HepG2 (cell line): ENCODE results near the gene TACC2. TPM values are rescaled to one million over a fixed set of nuclear protein-coding genes. Genes with fewer than 3 reads are reported as not detected.

ENCODE experiments used
- EP300 ChIP-seq, 3 experiments: sonication (generic) in 1 of 3; formaldehyde crosslinking in 1 of 3; IDR thresholded peaks; 2 replicates each; pipeline versions ENCODE4 v1.5.1 to v1.6.1; 2011 to 2020; ENCODE audit warnings: low read depth in 2 of 3, low read length in 2 of 3, borderline replicate concordance in 1 of 3, improper control_type of control experiment in 1 of 3, mild to moderate bottlenecking in 1 of 3, missing genetic modification reagents in 1 of 3, moderate library complexity in 1 of 3
- MATR3 ChIP-seq: sonication (generic); formaldehyde crosslinking; IDR thresholded peaks from 2 replicates; pipeline ENCODE4 v1.4.0; 2020; ENCODE audit warnings: missing genetic modification reagents
- NFE2L2 ChIP-seq: fragments of 150-350 bp; IDR thresholded peaks from 2 replicates; pipeline ENCODE4 v1.6.1; 2014; ENCODE audit warnings: low read length
- POLR2A ChIP-seq, 2 experiments: IDR thresholded peaks; 2 replicates each; pipeline ENCODE4 v1.6.1; 2011; ENCODE audit warnings: low read depth in 2 of 2, low read length in 2 of 2, mild to moderate bottlenecking in 1 of 2, moderate library complexity in 1 of 2; ENCODE audit not compliant: insufficient read depth in 1 of 2
- RFXAP ChIP-seq: sonication (generic); formaldehyde crosslinking; IDR thresholded peaks from 2 replicates; pipeline ENCODE4 v1.4.0; 2020; ENCODE audit warnings: missing genetic modification reagents, borderline replicate concordance
- SALL1 ChIP-seq: sonication (generic); formaldehyde crosslinking; IDR thresholded peaks from 2 replicates; pipeline ENCODE4 v1.8.0; 2022; ENCODE audit warnings: mild to moderate bottlenecking, missing genetic modification reagents
- SAP130 ChIP-seq: IDR thresholded peaks from 2 replicates; pipeline ENCODE4 v1.6.1; 2016; ENCODE audit warnings: low read depth
- SMAD3 ChIP-seq: sonication (generic); formaldehyde crosslinking; IDR thresholded peaks from 2 replicates; pipeline ENCODE4 v1.4.0; 2020; ENCODE audit warnings: missing genetic modification reagents
- SMC3 ChIP-seq: IDR thresholded peaks from 2 replicates; pipeline ENCODE4 v1.6.1; 2011; ENCODE audit warnings: low read length, improper control_type of control experiment
- STAG1 ChIP-seq: sonication (generic); formaldehyde crosslinking; IDR thresholded peaks from 2 replicates; pipeline ENCODE4 v1.4.0; 2020; ENCODE audit warnings: missing genetic modification reagents
- YEATS2 ChIP-seq: sonication (generic); formaldehyde crosslinking; IDR thresholded peaks from 2 replicates; pipeline ENCODE4 v1.4.0; 2020; ENCODE audit warnings: missing genetic modification reagents, borderline replicate concordance
- ZBTB38 ChIP-seq: sonication (generic); formaldehyde crosslinking; IDR thresholded peaks from 2 replicates; pipeline ENCODE4 v1.5.1; 2020; ENCODE audit warnings: mild to moderate bottlenecking, missing genetic modification reagents
- ZNF207 ChIP-seq: fragments of 450-650 bp; IDR thresholded peaks from 2 replicates; pipeline ENCODE4 v1.6.1; 2016; ENCODE audit warnings: antibody characterized with exemption, borderline replicate concordance
- ZNF331 ChIP-seq: sonication (generic); formaldehyde crosslinking; IDR thresholded peaks from 2 replicates; pipeline ENCODE4 v1.4.0; 2020; ENCODE audit warnings: missing genetic modification reagents
- ZNF616 ChIP-seq: sonication (generic); formaldehyde crosslinking; IDR thresholded peaks from 2 replicates; pipeline ENCODE4 v1.5.0; 2020; ENCODE audit warnings: low read depth, mild to moderate bottlenecking, missing genetic modification reagents
- polyA plus RNA-seq, 8 experiments: library from polyadenylated mRNA; depleted of rRNA in 3 of 8; stranded (reverse) in 7 of 8; unstranded in 1 of 8; fragments of >200 nt; fragmentation: Illumina TruSeq in 4 of 8; extraction: Trizol in 4 of 8; gene quantifications; 2 replicates each; pipeline versions ENCODE4 v1.2.1 to v1.2.3, GENCODE V29; 2011 to 2016; ENCODE audit warnings: low read depth in 4 of 8, missing spikeins in 1 of 8, mixed read lengths in 1 of 8; ENCODE audit not compliant: insufficient read depth in 1 of 8
- total RNA-seq, 5 experiments: library from RNA; depleted of rRNA; stranded (reverse); fragments of >200 nt; fragmentation: Illumina TruSeq; extraction: Trizol; gene quantifications; 2 replicates each; pipeline ENCODE4 v1.2.3, GENCODE V29; 2016; ENCODE audit warnings: low read depth in 1 of 5
- TF ChIP-seq, protein P1 (sequence below): sonication (generic); IDR thresholded peaks from 2 replicates; pipeline ENCODE4 v1.6.1; 2016; ENCODE audit warnings: low read depth, borderline replicate concordance
- TF ChIP-seq, protein P2 (sequence below), 2 experiments: sonication (generic) in 1 of 2; formaldehyde crosslinking in 1 of 2; IDR thresholded peaks; 2 replicates each; pipeline versions ENCODE4 v1.4.0 to v1.6.1; 2016 to 2020; ENCODE audit warnings: borderline replicate concordance in 1 of 2, low read depth in 1 of 2, mild to moderate bottlenecking in 1 of 2, missing genetic modification reagents in 1 of 2
- TF ChIP-seq, protein P3 (sequence below): IDR thresholded peaks from 2 replicates; pipeline ENCODE4 v1.6.1; 2018; ENCODE audit warnings: missing genetic modification reagents
- TF ChIP-seq, protein P4 (sequence below): sonication (generic); formaldehyde crosslinking; IDR thresholded peaks from 2 replicates; pipeline ENCODE4 v1.5.0; 2020; ENCODE audit warnings: mild to moderate bottlenecking, missing genetic modification reagents, moderate library complexity
- TF ChIP-seq, protein P5 (sequence below): sonication (generic); formaldehyde crosslinking; IDR thresholded peaks from 2 replicates; pipeline ENCODE4 v1.8.1; 2023; ENCODE audit warnings: mild to moderate bottlenecking, moderate library complexity, missing genetic modification reagents

TACC2 gene
- total and polyA plus RNA-seq, 2 of the 13 experiments (the other 11 are each of a cell fraction or from before 2014, with no cell fraction given), result 11.8 to 16.0 TPM

DNA sequence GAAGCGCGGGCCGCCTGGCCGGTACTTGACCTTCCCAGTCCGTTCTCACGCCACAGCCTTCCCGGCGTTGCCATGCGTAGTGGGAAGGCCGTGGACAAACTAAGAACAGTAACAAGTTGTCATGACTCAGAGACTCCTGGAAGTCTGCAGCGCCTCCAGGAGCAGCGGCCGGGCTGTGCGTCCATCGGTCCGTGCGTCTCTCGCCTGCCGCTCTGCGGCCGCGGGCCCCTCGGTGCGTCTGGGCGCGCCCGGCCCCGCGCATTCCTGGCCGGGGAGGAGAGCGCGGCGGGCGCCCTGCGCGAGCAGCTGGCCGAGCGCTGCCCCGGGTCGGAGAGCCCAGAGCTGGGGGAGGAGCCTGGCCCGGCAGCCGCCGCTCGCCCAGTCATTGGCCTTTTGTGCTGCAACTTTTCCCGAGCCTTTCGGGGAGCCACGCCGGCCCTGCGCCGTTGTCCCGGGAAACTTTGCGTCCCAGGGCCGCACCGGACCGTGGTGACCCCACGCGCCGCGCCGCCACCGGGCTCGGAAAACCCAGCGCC is 123.7 kb downstream of the TACC2 start (continued):
- TF ChIP-seq, protein P1, sequence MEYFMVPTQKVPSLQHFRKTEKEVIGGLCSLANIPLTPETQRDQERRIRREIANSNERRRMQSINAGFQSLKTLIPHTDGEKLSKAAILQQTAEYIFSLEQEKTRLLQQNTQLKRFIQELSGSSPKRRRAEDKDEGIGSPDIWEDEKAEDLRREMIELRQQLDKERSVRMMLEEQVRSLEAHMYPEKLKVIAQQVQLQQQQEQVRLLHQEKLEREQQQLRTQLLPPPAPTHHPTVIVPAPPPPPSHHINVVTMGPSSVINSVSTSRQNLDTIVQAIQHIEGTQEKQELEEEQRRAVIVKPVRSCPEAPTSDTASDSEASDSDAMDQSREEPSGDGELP, result peak; percentile 55; the same call in 1 of the 2 replicates
- TF ChIP-seq POLR2A (IDR thresholded peaks at IDR 0.05; ENCODE audit: insufficient read depth in 1 of 2, low read depth in 2 of 2, low read length in 2 of 2) (peak; percentile 48 to 58; a peak in 3 of 4 replicates), MATR3 (CRISPR knock-in tag) (no peak), ZBTB38 (CRISPR knock-in tag) (0 out of 2 replicates have a peak, but pooled peaks have one; percentile 4), SAP130 (CRISPR knock-in tag) (peak; percentile 63; the same call in 1 of the 2 replicates), ZNF207 (no peak), ZNF616 (CRISPR knock-in tag) (0 out of 2 replicates have a peak, but pooled peaks have one; percentile 2), YEATS2 (CRISPR knock-in tag) (no peak), NFE2L2 (no peak), SALL1 (CRISPR knock-in tag) (peak; percentile 23; the same call in 1 of the 2 replicates), SMC3 (peak; percentile 12; the same call in 1 of the 2 replicates), SMAD3 (peak; percentile 5; the same call in 1 of the 2 replicates), RFXAP (CRISPR knock-in tag) (0 out of 2 replicates have a peak, but pooled peaks have one; percentile 51), EP300 (IDR thresholded peaks at IDR 0.05; ENCODE audit: low read depth in 2 of 2, low read length in 2 of 2) (0 out of 4 replicates have a peak, but pooled peaks of 1 of the 2 experiments have one; percentile 26), EP300 (CRISPR knock-in tag; IDR thresholded peaks at IDR 0.05; ENCODE audit: borderline replicate concordance) (no peak), STAG1 (peak; percentile 74), ZNF331 (peak; percentile 39; the same call in 1 of the 2 replicates)
- TF ChIP-seq, protein P2, sequence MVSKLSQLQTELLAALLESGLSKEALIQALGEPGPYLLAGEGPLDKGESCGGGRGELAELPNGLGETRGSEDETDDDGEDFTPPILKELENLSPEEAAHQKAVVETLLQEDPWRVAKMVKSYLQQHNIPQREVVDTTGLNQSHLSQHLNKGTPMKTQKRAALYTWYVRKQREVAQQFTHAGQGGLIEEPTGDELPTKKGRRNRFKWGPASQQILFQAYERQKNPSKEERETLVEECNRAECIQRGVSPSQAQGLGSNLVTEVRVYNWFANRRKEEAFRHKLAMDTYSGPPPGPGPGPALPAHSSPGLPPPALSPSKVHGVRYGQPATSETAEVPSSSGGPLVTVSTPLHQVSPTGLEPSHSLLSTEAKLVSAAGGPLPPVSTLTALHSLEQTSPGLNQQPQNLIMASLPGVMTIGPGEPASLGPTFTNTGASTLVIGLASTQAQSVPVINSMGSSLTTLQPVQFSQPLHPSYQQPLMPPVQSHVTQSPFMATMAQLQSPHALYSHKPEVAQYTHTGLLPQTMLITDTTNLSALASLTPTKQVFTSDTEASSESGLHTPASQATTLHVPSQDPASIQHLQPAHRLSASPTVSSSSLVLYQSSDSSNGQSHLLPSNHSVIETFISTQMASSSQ (IDR thresholded peaks at IDR 0.05; ENCODE audit: low read depth), result no peak
- TF ChIP-seq, protein P2 (CRISPR knock-in tag; IDR thresholded peaks at IDR 0.05; ENCODE audit: borderline replicate concordance), result 0 out of 2 replicates have a peak, but pooled peaks have one; percentile 17
- TF ChIP-seq, protein P3, sequence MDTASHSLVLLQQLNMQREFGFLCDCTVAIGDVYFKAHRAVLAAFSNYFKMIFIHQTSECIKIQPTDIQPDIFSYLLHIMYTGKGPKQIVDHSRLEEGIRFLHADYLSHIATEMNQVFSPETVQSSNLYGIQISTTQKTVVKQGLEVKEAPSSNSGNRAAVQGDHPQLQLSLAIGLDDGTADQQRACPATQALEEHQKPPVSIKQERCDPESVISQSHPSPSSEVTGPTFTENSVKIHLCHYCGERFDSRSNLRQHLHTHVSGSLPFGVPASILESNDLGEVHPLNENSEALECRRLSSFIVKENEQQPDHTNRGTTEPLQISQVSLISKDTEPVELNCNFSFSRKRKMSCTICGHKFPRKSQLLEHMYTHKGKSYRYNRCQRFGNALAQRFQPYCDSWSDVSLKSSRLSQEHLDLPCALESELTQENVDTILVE (CRISPR knock-in tag), result peak; percentile 31; the same call in 1 of the 2 replicates
- TF ChIP-seq, protein P4, sequence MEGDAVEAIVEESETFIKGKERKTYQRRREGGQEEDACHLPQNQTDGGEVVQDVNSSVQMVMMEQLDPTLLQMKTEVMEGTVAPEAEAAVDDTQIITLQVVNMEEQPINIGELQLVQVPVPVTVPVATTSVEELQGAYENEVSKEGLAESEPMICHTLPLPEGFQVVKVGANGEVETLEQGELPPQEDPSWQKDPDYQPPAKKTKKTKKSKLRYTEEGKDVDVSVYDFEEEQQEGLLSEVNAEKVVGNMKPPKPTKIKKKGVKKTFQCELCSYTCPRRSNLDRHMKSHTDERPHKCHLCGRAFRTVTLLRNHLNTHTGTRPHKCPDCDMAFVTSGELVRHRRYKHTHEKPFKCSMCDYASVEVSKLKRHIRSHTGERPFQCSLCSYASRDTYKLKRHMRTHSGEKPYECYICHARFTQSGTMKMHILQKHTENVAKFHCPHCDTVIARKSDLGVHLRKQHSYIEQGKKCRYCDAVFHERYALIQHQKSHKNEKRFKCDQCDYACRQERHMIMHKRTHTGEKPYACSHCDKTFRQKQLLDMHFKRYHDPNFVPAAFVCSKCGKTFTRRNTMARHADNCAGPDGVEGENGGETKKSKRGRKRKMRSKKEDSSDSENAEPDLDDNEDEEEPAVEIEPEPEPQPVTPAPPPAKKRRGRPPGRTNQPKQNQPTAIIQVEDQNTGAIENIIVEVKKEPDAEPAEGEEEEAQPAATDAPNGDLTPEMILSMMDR (CRISPR knock-in tag), result peak; percentile 77
- TF ChIP-seq, protein P5, sequence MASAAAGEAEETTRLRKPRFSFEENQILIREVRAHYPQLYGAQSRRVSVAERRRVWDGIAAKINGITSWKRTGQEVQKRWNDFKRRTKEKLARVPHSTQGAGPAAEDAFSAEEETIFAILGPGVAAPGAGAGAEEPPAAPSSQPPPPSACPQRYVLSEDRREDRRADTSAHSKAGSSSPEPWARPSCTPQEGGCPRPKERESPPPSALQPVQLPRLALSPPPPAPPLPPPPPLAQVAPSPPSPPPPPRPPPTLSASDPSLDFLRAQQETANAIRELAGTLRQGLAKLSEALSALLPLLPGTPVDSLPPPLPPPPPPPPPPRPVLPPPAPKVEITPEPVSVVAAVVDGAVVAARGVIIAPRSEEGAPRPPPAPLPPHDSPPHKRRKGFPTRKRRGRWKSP (CRISPR knock-in tag), result peak; percentile 45; the same call in 1 of the 2 replicates
